Ishikawa (cell line): ENCODE data around the gene GPC6.

ENCODE experiments used
- CEBPB ChIP-seq: IDR thresholded peaks from 2 replicates; pipeline ENCODE4 v1.6.1; 2012
- EGR1 ChIP-seq: IDR thresholded peaks from 2 replicates; pipeline ENCODE4 v1.6.1; 2012
- EP300 ChIP-seq: IDR thresholded peaks from 2 replicates; pipeline ENCODE4 v1.6.1; 2012; ENCODE audit warnings: borderline replicate concordance
- NFIC ChIP-seq: IDR thresholded peaks from 2 replicates; pipeline ENCODE4 v1.6.1; 2012
- RAD21 ChIP-seq: IDR thresholded peaks from 2 replicates; pipeline ENCODE4 v1.6.1; 2012; ENCODE audit warnings: low read depth
- TEAD4 ChIP-seq: IDR thresholded peaks from 2 replicates; pipeline ENCODE4 v1.6.1; 2012
- YY1 ChIP-seq: IDR thresholded peaks from 2 replicates; pipeline ENCODE4 v1.6.1; 2012; ENCODE audit warnings: low read depth
- TF ChIP-seq, protein P1 (sequence below): IDR thresholded peaks from 2 replicates; pipeline ENCODE4 v1.6.1; 2012; ENCODE audit warnings: low read depth, mild to moderate bottlenecking
- TF ChIP-seq, protein P2 (sequence below): IDR thresholded peaks from 2 replicates; pipeline ENCODE4 v1.6.1; 2012
- TF ChIP-seq, protein P3 (sequence below): IDR thresholded peaks from 2 replicates; pipeline ENCODE4 v1.6.1; 2012

DNA sequence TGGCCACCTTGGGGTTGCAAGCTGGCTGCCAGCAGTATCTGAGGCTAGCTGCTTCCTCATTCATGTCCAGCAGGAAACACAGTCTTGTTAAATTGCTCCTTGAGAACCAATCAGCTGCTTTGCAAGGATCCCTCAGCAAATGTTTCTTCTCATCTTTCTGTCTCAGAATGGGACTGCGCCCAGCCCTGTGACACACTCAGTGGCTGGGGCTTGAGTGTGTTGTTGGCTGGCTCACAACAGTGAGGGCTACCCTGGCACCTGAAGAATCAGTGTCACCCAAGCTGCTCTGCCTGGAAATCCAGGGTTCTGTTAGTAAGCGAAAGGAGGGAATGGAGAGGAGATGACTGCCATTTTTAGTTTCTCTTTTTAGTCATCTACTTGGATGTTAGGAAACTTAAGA lies 935.7 kb downstream of the GPC6 start:
- TF ChIP-seq NFIC (no peak), RAD21 (no peak), EP300 (no peak), YY1 (no peak), TEAD4 (no peak), CEBPB (no peak), EGR1 (no peak)
- TF ChIP-seq, protein P1, sequence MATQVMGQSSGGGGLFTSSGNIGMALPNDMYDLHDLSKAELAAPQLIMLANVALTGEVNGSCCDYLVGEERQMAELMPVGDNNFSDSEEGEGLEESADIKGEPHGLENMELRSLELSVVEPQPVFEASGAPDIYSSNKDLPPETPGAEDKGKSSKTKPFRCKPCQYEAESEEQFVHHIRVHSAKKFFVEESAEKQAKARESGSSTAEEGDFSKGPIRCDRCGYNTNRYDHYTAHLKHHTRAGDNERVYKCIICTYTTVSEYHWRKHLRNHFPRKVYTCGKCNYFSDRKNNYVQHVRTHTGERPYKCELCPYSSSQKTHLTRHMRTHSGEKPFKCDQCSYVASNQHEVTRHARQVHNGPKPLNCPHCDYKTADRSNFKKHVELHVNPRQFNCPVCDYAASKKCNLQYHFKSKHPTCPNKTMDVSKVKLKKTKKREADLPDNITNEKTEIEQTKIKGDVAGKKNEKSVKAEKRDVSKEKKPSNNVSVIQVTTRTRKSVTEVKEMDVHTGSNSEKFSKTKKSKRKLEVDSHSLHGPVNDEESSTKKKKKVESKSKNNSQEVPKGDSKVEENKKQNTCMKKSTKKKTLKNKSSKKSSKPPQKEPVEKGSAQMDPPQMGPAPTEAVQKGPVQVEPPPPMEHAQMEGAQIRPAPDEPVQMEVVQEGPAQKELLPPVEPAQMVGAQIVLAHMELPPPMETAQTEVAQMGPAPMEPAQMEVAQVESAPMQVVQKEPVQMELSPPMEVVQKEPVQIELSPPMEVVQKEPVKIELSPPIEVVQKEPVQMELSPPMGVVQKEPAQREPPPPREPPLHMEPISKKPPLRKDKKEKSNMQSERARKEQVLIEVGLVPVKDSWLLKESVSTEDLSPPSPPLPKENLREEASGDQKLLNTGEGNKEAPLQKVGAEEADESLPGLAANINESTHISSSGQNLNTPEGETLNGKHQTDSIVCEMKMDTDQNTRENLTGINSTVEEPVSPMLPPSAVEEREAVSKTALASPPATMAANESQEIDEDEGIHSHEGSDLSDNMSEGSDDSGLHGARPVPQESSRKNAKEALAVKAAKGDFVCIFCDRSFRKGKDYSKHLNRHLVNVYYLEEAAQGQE = no peak
- TF ChIP-seq, protein P2, sequence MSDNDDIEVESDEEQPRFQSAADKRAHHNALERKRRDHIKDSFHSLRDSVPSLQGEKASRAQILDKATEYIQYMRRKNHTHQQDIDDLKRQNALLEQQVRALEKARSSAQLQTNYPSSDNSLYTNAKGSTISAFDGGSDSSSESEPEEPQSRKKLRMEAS = no peak
- TF ChIP-seq, protein P3, sequence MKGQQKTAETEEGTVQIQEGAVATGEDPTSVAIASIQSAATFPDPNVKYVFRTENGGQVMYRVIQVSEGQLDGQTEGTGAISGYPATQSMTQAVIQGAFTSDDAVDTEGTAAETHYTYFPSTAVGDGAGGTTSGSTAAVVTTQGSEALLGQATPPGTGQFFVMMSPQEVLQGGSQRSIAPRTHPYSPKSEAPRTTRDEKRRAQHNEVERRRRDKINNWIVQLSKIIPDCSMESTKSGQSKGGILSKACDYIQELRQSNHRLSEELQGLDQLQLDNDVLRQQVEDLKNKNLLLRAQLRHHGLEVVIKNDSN = no peak
